Fibroblast of pulmonary artery (primary cell): ENCODE data around the gene SLC6A11.

ENCODE experiments used
- DNase-seq: peaks from one replicate; pipeline ENCODE4 v3.0.0-alpha.2; 2010; ENCODE audit warnings: low read depth
- H3K4me3 ChIP-seq: replicated peaks from 2 replicates; pipeline ENCODE4 v1.5.1; 2011; ENCODE audit warnings: low read depth, mild to moderate bottlenecking, control low read depth, low read length, moderate library complexity
- CTCF ChIP-seq: IDR thresholded peaks from 2 replicates; pipeline ENCODE4 v1.5.1; 2011; ENCODE audit warnings: mild to moderate bottlenecking, control low read depth, low read length, inconsistent platforms; ENCODE audit errors: missing control alignments

SLC6A11 gene

GRCh38 chr3:10974131-10974530, 158.1 kb downstream of the SLC6A11 start:
- DNase-seq = no peak
- H3K4me3 ChIP-seq = no peak overlapping the region
- no peak for TF ChIP-seq CTCF

GRCh38 chr3:10974746-10975375, 158.8 kb downstream of the SLC6A11 start:
- no peak overlapping the region for H3K4me3 ChIP-seq
- no peak for DNase-seq
- TF ChIP-seq CTCF = no peak

GRCh38 chr3:10975695-10976234, 159.7 kb downstream of the SLC6A11 start:
- TF ChIP-seq CTCF = no peak
- no peak for DNase-seq
- no peak overlapping the region for H3K4me3 ChIP-seq

GRCh38 chr3:10976770-10977169, 160.7 kb downstream of the SLC6A11 start:
- DNase-seq = no peak
- no peak overlapping the region for H3K4me3 ChIP-seq
- TF ChIP-seq CTCF = no peak

GRCh38 chr3:10977892-10978510, 162.0 kb downstream of the SLC6A11 start:
- no peak for TF ChIP-seq CTCF
- H3K4me3 ChIP-seq = no peak overlapping the region
- DNase-seq = no peak

GRCh38 chr3:10978956-10979355, 162.9 kb downstream of the SLC6A11 start:
- no peak for TF ChIP-seq CTCF
- DNase-seq = no peak

More at GRCh38 chr3:10978956-10979355, 162.9 kb downstream of the SLC6A11 start:
- H3K4me3 ChIP-seq = no peak overlapping the region
